ENCODE results near the gene CPXM2. TPM values are rescaled to one million over a fixed set of nuclear protein-coding genes. Genes with fewer than 3 reads are reported as not detected.
"Not testable (repeated sequence)": the region's sequence is repeated elsewhere in the genome, so short reads cannot be mapped to it uniquely, and the experiment has no call there.

The CPXM2 gene
- total RNA-seq, 1 donor from 2014 or later, result 4.6 TPM

- intact Hi-C loops (cut with DNase I), result no loop called here
- DNase-seq (ENCODE audit: missing footprints) (no peak), ATAC-seq (no peak)
Measured at GRCh38 chr10:123760356-123761037, 131.1 kb downstream of the CPXM2 start.

GRCh38 chr10:123759501-123760031 is 132.0 kb downstream of the CPXM2 start:
- DNase-seq (ENCODE audit: missing footprints), result no peak
- no peak for ATAC-seq
- intact Hi-C loops (cut with DNase I), result no loop called here

- intact Hi-C loops (cut with DNase I), result no loop called here
- ATAC-seq (no peak), DNase-seq (ENCODE audit: missing footprints) (no peak)
Measured at GRCh38 chr10:123759041-123759440, 132.6 kb downstream of the CPXM2 start.

GRCh38 chr10:123757853-123758252 is 133.8 kb downstream of the CPXM2 start:
- ATAC-seq (no peak), DNase-seq (ENCODE audit: missing footprints) (no peak)
- intact Hi-C loops (cut with DNase I), result no loop called here

GRCh38 chr10:123755061-123755460 is 136.5 kb downstream of the CPXM2 start:
- no peak for DNase-seq (ENCODE audit: missing footprints)
- no peak for ATAC-seq
- intact Hi-C loops (cut with DNase I), result no loop called here

- ATAC-seq (no peak), DNase-seq (ENCODE audit: missing footprints) (no peak)
- intact Hi-C loops (cut with DNase I), result no loop called here
Measured at GRCh38 chr10:123754123-123754522, 137.5 kb downstream of the CPXM2 start.

GRCh38 chr10:123751342-123752134 is 140.1 kb downstream of the CPXM2 start:
- DNase-seq (ENCODE audit: missing footprints) (no peak), ATAC-seq (no peak)
- intact Hi-C loops (cut with DNase I), result no loop called here

GRCh38 chr10:123750901-123751300 is 140.7 kb downstream of the CPXM2 start:
- no peak for ATAC-seq
- intact Hi-C loops (cut with DNase I), result no loop called here

GRCh38 chr10:123748711-123749110 is 142.9 kb downstream of the CPXM2 start:
- intact Hi-C loops (cut with DNase I), result no loop called here
- DNase-seq (ENCODE audit: missing footprints) (no peak), ATAC-seq (no peak)

More at GRCh38 chr10:123750901-123751300, 140.7 kb downstream of the CPXM2 start:
- no peak for DNase-seq (ENCODE audit: missing footprints)

GRCh38 chr10:123747426-123747825 is 144.2 kb downstream of the CPXM2 start:
- DNase-seq (ENCODE audit: missing footprints) (no peak), ATAC-seq (no peak)
- intact Hi-C loops (cut with DNase I), result no loop called here

- no peak for ATAC-seq
- intact Hi-C loops (cut with DNase I), result no loop called here
- no peak for DNase-seq (ENCODE audit: missing footprints)
Measured at GRCh38 chr10:123746942-123747341, 144.7 kb downstream of the CPXM2 start.

GRCh38 chr10:123746520-123746919 is 145.1 kb downstream of the CPXM2 start:
- ATAC-seq (no peak), DNase-seq (ENCODE audit: missing footprints) (no peak)
- intact Hi-C loops (cut with DNase I), result no loop called here

- intact Hi-C loops (cut with DNase I), result no loop called here
- no peak for ATAC-seq
Measured at GRCh38 chr10:123746061-123746460, 145.5 kb downstream of the CPXM2 start.

GRCh38 chr10:123744224-123744536 is 147.4 kb downstream of the CPXM2 start:
- DNase-seq (ENCODE audit: missing footprints) (no peak), ATAC-seq (no peak)
- intact Hi-C loops (cut with DNase I), result no loop called here

More at GRCh38 chr10:123746061-123746460, 145.5 kb downstream of the CPXM2 start:
- no peak for DNase-seq (ENCODE audit: missing footprints)

- intact Hi-C loops (cut with DNase I), result no loop called here
- no peak for DNase-seq (ENCODE audit: missing footprints)
- peak; percentile 10 for ATAC-seq
Measured at GRCh38 chr10:123743441-123744223, 148.0 kb downstream of the CPXM2 start.

GRCh38 chr10:123742751-123743440 is 148.7 kb downstream of the CPXM2 start:
- intact Hi-C loops (cut with DNase I), result no loop called here
- DNase-seq (ENCODE audit: missing footprints), result no peak
- ATAC-seq, result no peak

GRCh38 chr10:123741711-123742110 is 149.9 kb downstream of the CPXM2 start:
- DNase-seq (ENCODE audit: missing footprints), result no peak
- intact Hi-C loops (cut with DNase I), result no loop called here
- no peak for ATAC-seq

- no peak for ATAC-seq
- intact Hi-C loops (cut with DNase I), result no loop called here
Measured at GRCh38 chr10:123741146-123741545, 150.5 kb downstream of the CPXM2 start.

GRCh38 chr10:123736917-123737316 is 154.7 kb downstream of the CPXM2 start:
- intact Hi-C loops (cut with DNase I); DNase-seq (ENCODE audit: missing footprints); ATAC-seq: not testable (repeated sequence)

More at GRCh38 chr10:123741146-123741545, 150.5 kb downstream of the CPXM2 start:
- no peak for DNase-seq (ENCODE audit: missing footprints)
